Tibial nerve (tissue), 4 donors: Measurements from ENCODE around the gene CD72. TPM values are rescaled to one million over a fixed set of nuclear protein-coding genes. Genes with fewer than 3 reads are reported as not detected.

Source experiments
- DNase-seq, 2 donors: peaks; one replicate each; pipeline ENCODE4 v3.0.0-alpha.2; 2019; ENCODE audit warnings: low spot score in 2 of 2
- H3K27ac ChIP-seq, 4 donors: fragments of 200-600 bp; sonication (generic) in 3 of 4; one replicate each; pipeline ENCODE4 v1.5.1; 2017 to 2019; ENCODE audit warnings: mild to moderate bottlenecking in 1 of 4
- H3K27me3 ChIP-seq, 2 donors: fragments of 200-600 bp; sonication (generic) in 1 of 2; one replicate each; pipeline versions ENCODE4 v1.5.1 to v1.6.0; 2017 to 2019
- H3K36me3 ChIP-seq, 3 donors: fragments of 200-600 bp; sonication (generic); one replicate each; pipeline ENCODE4 v1.5.1; 2018 to 2019
- H3K4me1 ChIP-seq, 4 donors: fragments of 200-600 bp; sonication (generic) in 3 of 4; one replicate each; pipeline ENCODE4 v1.5.1; 2017 to 2019
- H3K4me3 ChIP-seq, 4 donors: fragments of 200-600 bp; sonication (generic) in 3 of 4; one replicate each; pipeline ENCODE4 v1.5.1; 2017 to 2019; ENCODE audit warnings: mild to moderate bottlenecking in 1 of 4, moderate library complexity in 1 of 4
- H3K9me3 ChIP-seq, 4 donors: fragments of 200-600 bp; sonication (generic) in 3 of 4; one replicate each; pipeline ENCODE4 v1.5.1; 2017 to 2019
- CTCF ChIP-seq, 5 experiments: fragments of 200-600 bp in 3 of 5; fragments of 450-650 bp in 2 of 5; sonication (generic) in 3 of 5; IDR thresholded peaks; one replicate each; pipeline ENCODE4 v1.5.1; 2016 to 2019; ENCODE audit warnings: antibody characterized with exemption in 5 of 5, mild to moderate bottlenecking in 3 of 5, moderate library complexity in 2 of 5
- EP300 ChIP-seq, 2 donors: sonication (generic); formaldehyde crosslinking; IDR thresholded peaks; one replicate each; pipeline ENCODE4 v1.6.1; 2017; ENCODE audit warnings: antibody characterized with exemption in 2 of 2, mild to moderate bottlenecking in 1 of 2
- POLR2A ChIP-seq, 2 donors: fragments of 450-650 bp; IDR thresholded peaks; one replicate each; pipeline ENCODE4 v1.6.1; 2017; ENCODE audit warnings: antibody characterized with exemption in 2 of 2, mild to moderate bottlenecking in 2 of 2, moderate library complexity in 2 of 2
- WGBS, 2 donors: methylation state at CpG; one replicate each; pipeline ENCODE4 v1.1.5; 2018; 5-methylcytosine and 5-hydroxymethylcytosine counted together
- total RNA-seq, 4 donors: library from RNA; depleted of rRNA; stranded (reverse); fragments of >200 nt; gene quantifications; one replicate each; pipeline ENCODE4 v1.1.0, GENCODE V29; 2016

The CD72 gene
- total RNA-seq, 4 donors from 2014 or later, result 1.9 to 6.0 (median 3.5) TPM; not detected in 1

- Histone ChIP-seq H3K27ac (peak overlapping the region; percentile 90 to 99 (median 92)), H3K27me3 (no peaks in the 10 kb centered on the region), H3K4me1 (peaks cover 0 to 41% (median 10%) of the 10 kb centered on the region in 4 donors), H3K9me3 (no peaks in the 10 kb centered on the region), H3K36me3 (peaks cover 0 to 12% (median 0%) of the 10 kb centered on the region in 3 donors), H3K4me3 (peak overlapping the region; percentile 58 to 94 (median 90))
- WGBS, 2 donors, result 34% methylated on average over 25 of the region's 25 CpGs
- no peak for DNase-seq
- no peak for TF ChIP-seq CTCF (IDR thresholded peaks at IDR 0.05)
- TF ChIP-seq POLR2A (IDR thresholded peaks at IDR 0.05), result no peak
- TF ChIP-seq EP300 (IDR thresholded peaks at IDR 0.05), result no peak
These were observed 38.8 kb upstream of the CD72 start for GRCh38 chr9:35656831-35657545.

- H3K27ac ChIP-seq, result peak overlapping the region in 1 of 4 donors; percentile 99
- WGBS, 2 donors, result 76 to 82% methylated on average over 17 of the region's 17 CpGs
- peaks cover 0 to 11% (median 0%) of the 10 kb centered on the region in 3 donors for H3K36me3 ChIP-seq
- peaks cover 0 to 35% (median 10%) of the 10 kb centered on the region in 4 donors for H3K4me1 ChIP-seq
- no peaks in the 10 kb centered on the region for H3K9me3 ChIP-seq
- no peak overlapping the region for H3K4me3 ChIP-seq
- no peak for DNase-seq
- TF ChIP-seq POLR2A (IDR thresholded peaks at IDR 0.05), result no peak
- TF ChIP-seq CTCF (IDR thresholded peaks at IDR 0.05), result no peak
- no peak for TF ChIP-seq EP300 (IDR thresholded peaks at IDR 0.05)
- H3K27me3 ChIP-seq, result no peaks in the 10 kb centered on the region
These were observed 38.1 kb upstream of the CD72 start for GRCh38 chr9:35656348-35656747.

GRCh38 chr9:35653611-35654010, 35.4 kb upstream of the CD72 start:
- no peaks in the 10 kb centered on the region for H3K27me3 ChIP-seq
- DNase-seq, result no peak
- peaks cover 0 to 9% (median 4%) of the 10 kb centered on the region in 4 donors for H3K4me1 ChIP-seq
- TF ChIP-seq POLR2A (IDR thresholded peaks at IDR 0.05) (no peak), EP300 (IDR thresholded peaks at IDR 0.05) (no peak), CTCF (IDR thresholded peaks at IDR 0.05) (no peak)
- no peaks in the 10 kb centered on the region for H3K36me3 ChIP-seq
- H3K9me3 ChIP-seq, result no peaks in the 10 kb centered on the region
- no peak overlapping the region for H3K4me3 ChIP-seq
- no peak overlapping the region for H3K27ac ChIP-seq
- WGBS, 2 donors, result 91 to 96% methylated on average over 2 of the region's 2 CpGs

- Histone ChIP-seq H3K4me3 (no peak overlapping the region), H3K27ac (no peak overlapping the region), H3K27me3 (no peaks in the 10 kb centered on the region), H3K4me1 (peaks cover 0 to 9% (median 4%) of the 10 kb centered on the region in 4 donors), H3K36me3 (no peaks in the 10 kb centered on the region), H3K9me3 (no peaks in the 10 kb centered on the region)
- 88 to 94% methylated on average over 8 of the region's 8 CpGs for WGBS, 2 donors
- DNase-seq, result no peak
- TF ChIP-seq EP300 (IDR thresholded peaks at IDR 0.05) (no peak), POLR2A (IDR thresholded peaks at IDR 0.05) (no peak), CTCF (IDR thresholded peaks at IDR 0.05) (no peak)
These were observed 34.6 kb upstream of the CD72 start for GRCh38 chr9:35652829-35653209.

GRCh38 chr9:35651956-35652828, 34.0 kb upstream of the CD72 start:
- no peak for DNase-seq
- peaks cover 0 to 9% (median 5%) of the 10 kb centered on the region in 4 donors for H3K4me1 ChIP-seq
- no peak overlapping the region for H3K27ac ChIP-seq

More at GRCh38 chr9:35651956-35652828, 34.0 kb upstream of the CD72 start:
- H3K36me3 ChIP-seq, result no peaks in the 10 kb centered on the region
- H3K9me3 ChIP-seq, result no peaks in the 10 kb centered on the region
- H3K27me3 ChIP-seq, result no peaks in the 10 kb centered on the region
- TF ChIP-seq CTCF (IDR thresholded peaks at IDR 0.05), result no peak
- no peak for TF ChIP-seq EP300 (IDR thresholded peaks at IDR 0.05)
- no peak for TF ChIP-seq POLR2A (IDR thresholded peaks at IDR 0.05)
- no peak overlapping the region for H3K4me3 ChIP-seq
- 78 to 79% methylated on average over 5 to 7 of the region's 7 CpGs for WGBS, 2 donors
